AG09309 (cell line): ENCODE data around the gene DRD4.
A peak's percentile ranks its signal among the peaks of the same experiment; 100 is the strongest.

Experiments used
- DNase-seq: peaks from one replicate; pipeline ENCODE4 v3.0.0-alpha.2; 2010; ENCODE audit warnings: low read depth
- H3K4me3 ChIP-seq: 2 replicates; pipeline ENCODE4 v1.5.1; 2011; ENCODE audit warnings: mild to moderate bottlenecking, low read depth, low read length, moderate library complexity; ENCODE audit not compliant: control insufficient read depth
- CTCF ChIP-seq: IDR thresholded peaks from 2 replicates; pipeline ENCODE4 v1.5.1; 2011; ENCODE audit warnings: mild to moderate bottlenecking, low read depth, low read length, inconsistent platforms; ENCODE audit not compliant: insufficient read depth, control insufficient read depth; ENCODE audit errors: missing control alignments

Gene DRD4

GRCh38 chr11:592918-593317, 44.2 kb upstream of the DRD4 start:
- TF ChIP-seq CTCF, result no peak
- DNase-seq, result no peak
- H3K4me3 ChIP-seq, result no peak overlapping the region

- no peak overlapping the region for H3K4me3 ChIP-seq
- TF ChIP-seq CTCF, result no peak
- no peak for DNase-seq
These were observed 43.7 kb upstream of the DRD4 start for GRCh38 chr11:593347-593746.

- TF ChIP-seq CTCF, result no peak
- DNase-seq, result no peak
- H3K4me3 ChIP-seq, result no peak overlapping the region
These were observed 41.7 kb upstream of the DRD4 start for GRCh38 chr11:595400-595799.

- DNase-seq, result no peak
- no peak overlapping the region for H3K4me3 ChIP-seq
- no peak for TF ChIP-seq CTCF
These were observed 40.7 kb upstream of the DRD4 start for GRCh38 chr11:596374-596773.

DNA sequence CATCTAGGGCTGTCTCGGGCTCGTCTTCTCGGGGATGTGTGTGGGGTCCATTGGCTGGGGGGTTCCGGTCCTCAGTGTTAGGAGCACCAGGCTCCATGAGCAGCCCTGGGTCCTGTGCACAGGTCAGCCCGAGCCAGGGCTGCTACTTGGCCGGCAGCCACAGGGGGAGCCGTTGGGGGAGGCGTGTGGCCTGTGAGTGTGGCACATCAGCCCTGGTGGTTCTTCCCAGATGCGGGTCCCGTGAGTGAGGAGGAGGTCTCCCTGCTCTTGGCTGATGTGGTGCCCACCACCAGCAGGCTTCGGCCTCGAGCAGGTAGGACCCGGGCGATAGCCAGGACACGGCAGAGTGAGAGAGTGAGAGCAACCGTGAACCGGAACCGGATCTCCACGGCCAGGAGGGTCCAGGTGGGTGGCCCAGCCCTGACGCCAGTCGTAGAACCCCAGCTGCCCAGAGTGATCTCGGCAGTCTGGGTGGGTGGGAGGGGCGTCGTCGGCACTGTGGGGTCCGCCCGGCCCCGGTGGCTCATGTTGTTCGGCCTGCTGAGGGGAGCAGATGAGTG, 39.8 kb upstream of the DRD4 start:
- TF ChIP-seq CTCF, result peak; percentile 4
- H3K4me3 ChIP-seq, result no peak overlapping the region
- DNase-seq, result no peak

DNA sequence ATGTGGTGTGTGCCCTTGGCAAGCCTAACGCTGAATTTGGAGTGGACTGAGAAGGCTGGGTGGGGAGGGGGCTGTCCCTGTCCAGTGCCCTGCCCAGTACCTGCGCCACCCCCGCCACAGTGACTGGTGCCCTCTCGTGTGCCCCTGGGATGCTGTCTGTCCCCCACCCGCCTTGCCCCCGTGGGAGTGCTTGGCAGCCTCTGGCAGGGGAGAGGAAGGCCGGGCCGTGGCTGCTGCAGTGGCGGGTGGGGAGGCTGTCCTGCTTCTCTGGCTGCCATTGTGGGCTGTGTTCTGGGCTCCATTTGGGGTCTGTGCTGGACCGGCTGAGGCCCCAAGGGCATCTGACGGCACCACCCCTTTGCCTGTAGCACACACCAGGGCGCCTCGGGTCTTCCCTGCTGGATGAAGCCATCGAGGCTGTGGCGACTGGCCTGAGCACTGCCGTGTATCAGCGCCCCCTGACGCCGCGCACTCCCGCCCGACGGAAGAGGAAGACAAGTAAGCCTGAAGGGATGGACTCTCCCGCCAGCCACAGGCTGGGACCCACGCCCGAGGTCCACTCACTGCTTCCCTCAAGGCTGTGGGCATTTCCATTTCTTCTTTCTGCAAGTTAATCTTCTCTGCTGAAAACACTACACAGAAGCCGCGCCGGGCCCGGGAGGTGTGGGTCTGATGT, 38.9 kb upstream of the DRD4 start:
- DNase-seq, result no peak
- no peak for TF ChIP-seq CTCF
- no peak overlapping the region for H3K4me3 ChIP-seq
